Panc1 (cell line): Measurements from ENCODE around the gene TKT. TPM values are rescaled to one million over a fixed set of nuclear protein-coding genes. Genes with fewer than 3 reads are reported as not detected.

ENCODE experiments used
- ATAC-seq: fragments of 200-7000 bp; cut with Tn5 transposase; 2 replicates; pipeline ENCODE4 v1.9.1; 2020; ENCODE audit warnings: mild to moderate bottlenecking, moderate library complexity
- BruUV-seq: library from RNA; stranded (reverse); fragments of 400-500 nt; replicated peaks from 2 replicates; lab custom pipeline; 2021; lab: Mats Ljungman, UMichigan
- CTCF ChIA-PET: fragments of 300-600 bp; sonication (Branson Sonifier 250); formaldehyde crosslinking; loops from one replicate; lab custom pipeline; 2022; ENCODE audit warnings: antibody characterized with exemption; lab: Charles Lee
- POLR2A ChIA-PET: fragments of 300-600 bp; sonication (Branson Sonifier 250); formaldehyde crosslinking; loops from one replicate; lab custom pipeline; 2022; ENCODE audit warnings: antibody characterized with exemption; lab: Charles Lee
- DNase-seq: peaks from one replicate; pipeline ENCODE4 v3.0.0-alpha.2; 2010; ENCODE audit warnings: low read depth, low spot score
- H3K27ac ChIP-seq: 2 replicates; pipeline ENCODE4 v1.5.1; 2011; ENCODE audit warnings: mild to moderate bottlenecking, low read length, inconsistent platforms
- H3K27me3 ChIP-seq: fragments of 200-500 bp; sonication (Bioruptor generic); 2 replicates; pipeline ENCODE4 v1.6.0; 2014; ENCODE audit warnings: low read length, inconsistent platforms; ENCODE audit not compliant: control insufficient read depth, insufficient read depth
- H3K36me3 ChIP-seq: fragments of 200-500 bp; sonication (Bioruptor generic); 2 replicates; pipeline ENCODE4 v1.5.1; 2014; ENCODE audit warnings: inconsistent platforms, mild to moderate bottlenecking, low read length, moderate library complexity; ENCODE audit not compliant: control insufficient read depth, insufficient read depth
- H3K4me1 ChIP-seq: 2 replicates; pipeline ENCODE4 v1.5.1; 2011; ENCODE audit warnings: inconsistent platforms, mild to moderate bottlenecking, low read length, moderate library complexity; ENCODE audit not compliant: control insufficient read depth, insufficient read depth
- H3K4me3 ChIP-seq, 2 experiments: 2 replicates each; pipeline ENCODE4 v1.5.1; 2011 to 2012; ENCODE audit warnings: low read depth in 2 of 2, low read length in 2 of 2, mild to moderate bottlenecking in 2 of 2, inconsistent platforms in 1 of 2, moderate library complexity in 1 of 2
- H3K9me3 ChIP-seq: fragments of 200-500 bp; sonication (Bioruptor generic); 2 replicates; pipeline ENCODE4 v1.5.1; 2014; ENCODE audit warnings: low read depth, mild to moderate bottlenecking, inconsistent platforms, low read length, moderate library complexity; ENCODE audit not compliant: control insufficient read depth, insufficient read depth
- POLR2AphosphoS5 ChIP-seq: IDR thresholded peaks from 2 replicates; pipeline ENCODE4 v1.6.1; 2012; ENCODE audit warnings: mild to moderate bottlenecking, low read depth, low read length, moderate library complexity
- SIN3A ChIP-seq: IDR thresholded peaks from 2 replicates; pipeline ENCODE4 v1.6.1; 2012; ENCODE audit warnings: low read depth, mild to moderate bottlenecking, low read length, moderate library complexity, borderline replicate concordance; ENCODE audit not compliant: insufficient read depth
- TCF7L2 ChIP-seq: IDR thresholded peaks from 2 replicates; pipeline ENCODE4 v1.6.1; 2011; ENCODE audit warnings: mild to moderate bottlenecking, low read depth, low read length, inconsistent platforms
- in situ Hi-C: cut with HindIII; loops from 2 replicates; pipeline ENCODE4 v1.10.0; 2016; ENCODE audit warnings: low sequenced_read_pairs, low pct_unique_long_range_greater_than_20kb
- intact Hi-C: fragments of 100-400 bp; cut with micrococcal nuclease; formaldehyde crosslinking; loops from one replicate; pipeline ENCODE4 v1.10.0; 2022; ENCODE audit not compliant: unreplicated experiment
- total RNA-seq: library from RNA; stranded (reverse); gene quantifications from one replicate; pipeline ENCODE4 v1.2.1, GENCODE V29; 2021; ENCODE audit not compliant: unreplicated experiment
- TF ChIP-seq, protein P1 (sequence below): fragments of 450-650 bp; IDR thresholded peaks from 2 replicates; pipeline ENCODE4 v1.5.1; 2017; ENCODE audit warnings: mild to moderate bottlenecking
- TF ChIP-seq, protein P2 (sequence below), 2 experiments: IDR thresholded peaks; 2 replicates each; pipeline ENCODE4 v1.6.1; 2011 to 2012; ENCODE audit warnings: low read depth in 2 of 2, control low read depth in 1 of 2, low read length in 1 of 2, mild to moderate bottlenecking in 1 of 2, moderate library complexity in 1 of 2; ENCODE audit not compliant: insufficient read depth in 1 of 2

The TKT gene
- total RNA-seq, 1 experiment from 2014 or later = 338 TPM

DNA sequence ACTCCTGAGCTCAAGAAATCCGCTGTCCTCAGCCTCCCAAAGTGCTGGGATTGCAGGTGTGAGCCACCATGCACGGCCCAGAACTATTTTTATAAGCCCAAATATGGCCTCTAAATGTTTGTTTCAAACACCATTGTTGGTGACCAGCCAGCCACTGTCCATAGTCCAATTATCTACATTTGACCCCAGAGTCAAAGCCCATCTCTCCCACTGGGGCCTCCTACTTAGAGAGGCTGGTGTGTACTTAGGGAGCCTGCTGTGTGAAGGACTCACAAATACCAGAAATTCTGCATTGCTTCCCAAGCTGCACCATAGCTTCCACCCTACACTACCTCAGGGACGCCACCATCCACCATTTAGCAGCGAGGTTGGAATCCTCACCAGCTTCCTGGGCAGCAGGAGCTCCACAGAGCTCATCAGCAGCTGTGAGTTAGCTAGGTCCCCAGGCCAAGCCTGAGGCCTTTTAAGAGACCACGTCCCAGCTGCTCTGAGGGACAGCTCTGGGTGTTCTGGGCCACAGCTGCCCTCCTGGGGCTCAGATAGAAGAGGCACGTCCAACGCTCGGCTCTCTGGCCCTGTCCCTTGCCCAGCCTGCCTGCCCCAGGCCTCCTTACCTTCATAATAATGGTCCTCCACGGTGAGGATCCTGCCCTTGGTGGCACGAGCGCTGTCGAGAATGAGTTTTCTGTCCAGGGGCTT, 29.5 kb downstream of the TKT start:
- POLR2A ChIA-PET = no interaction called here
- in situ Hi-C loops (no loop called here), intact Hi-C loops (no loop called here)
- Histone ChIP-seq H3K27ac (no peak overlapping the region), H3K4me1 (no peaks in the 10 kb centered on the region), H3K27me3 (no peaks in the 10 kb centered on the region), H3K36me3 (peaks cover 12% of the 10 kb centered on the region), H3K4me3 (no peak overlapping the region), H3K9me3 (no peaks in the 10 kb centered on the region)
- BruUV-seq = no TSS peak
- TF ChIP-seq, protein P1, sequence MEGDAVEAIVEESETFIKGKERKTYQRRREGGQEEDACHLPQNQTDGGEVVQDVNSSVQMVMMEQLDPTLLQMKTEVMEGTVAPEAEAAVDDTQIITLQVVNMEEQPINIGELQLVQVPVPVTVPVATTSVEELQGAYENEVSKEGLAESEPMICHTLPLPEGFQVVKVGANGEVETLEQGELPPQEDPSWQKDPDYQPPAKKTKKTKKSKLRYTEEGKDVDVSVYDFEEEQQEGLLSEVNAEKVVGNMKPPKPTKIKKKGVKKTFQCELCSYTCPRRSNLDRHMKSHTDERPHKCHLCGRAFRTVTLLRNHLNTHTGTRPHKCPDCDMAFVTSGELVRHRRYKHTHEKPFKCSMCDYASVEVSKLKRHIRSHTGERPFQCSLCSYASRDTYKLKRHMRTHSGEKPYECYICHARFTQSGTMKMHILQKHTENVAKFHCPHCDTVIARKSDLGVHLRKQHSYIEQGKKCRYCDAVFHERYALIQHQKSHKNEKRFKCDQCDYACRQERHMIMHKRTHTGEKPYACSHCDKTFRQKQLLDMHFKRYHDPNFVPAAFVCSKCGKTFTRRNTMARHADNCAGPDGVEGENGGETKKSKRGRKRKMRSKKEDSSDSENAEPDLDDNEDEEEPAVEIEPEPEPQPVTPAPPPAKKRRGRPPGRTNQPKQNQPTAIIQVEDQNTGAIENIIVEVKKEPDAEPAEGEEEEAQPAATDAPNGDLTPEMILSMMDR = no peak
- TF ChIP-seq, protein P2, sequence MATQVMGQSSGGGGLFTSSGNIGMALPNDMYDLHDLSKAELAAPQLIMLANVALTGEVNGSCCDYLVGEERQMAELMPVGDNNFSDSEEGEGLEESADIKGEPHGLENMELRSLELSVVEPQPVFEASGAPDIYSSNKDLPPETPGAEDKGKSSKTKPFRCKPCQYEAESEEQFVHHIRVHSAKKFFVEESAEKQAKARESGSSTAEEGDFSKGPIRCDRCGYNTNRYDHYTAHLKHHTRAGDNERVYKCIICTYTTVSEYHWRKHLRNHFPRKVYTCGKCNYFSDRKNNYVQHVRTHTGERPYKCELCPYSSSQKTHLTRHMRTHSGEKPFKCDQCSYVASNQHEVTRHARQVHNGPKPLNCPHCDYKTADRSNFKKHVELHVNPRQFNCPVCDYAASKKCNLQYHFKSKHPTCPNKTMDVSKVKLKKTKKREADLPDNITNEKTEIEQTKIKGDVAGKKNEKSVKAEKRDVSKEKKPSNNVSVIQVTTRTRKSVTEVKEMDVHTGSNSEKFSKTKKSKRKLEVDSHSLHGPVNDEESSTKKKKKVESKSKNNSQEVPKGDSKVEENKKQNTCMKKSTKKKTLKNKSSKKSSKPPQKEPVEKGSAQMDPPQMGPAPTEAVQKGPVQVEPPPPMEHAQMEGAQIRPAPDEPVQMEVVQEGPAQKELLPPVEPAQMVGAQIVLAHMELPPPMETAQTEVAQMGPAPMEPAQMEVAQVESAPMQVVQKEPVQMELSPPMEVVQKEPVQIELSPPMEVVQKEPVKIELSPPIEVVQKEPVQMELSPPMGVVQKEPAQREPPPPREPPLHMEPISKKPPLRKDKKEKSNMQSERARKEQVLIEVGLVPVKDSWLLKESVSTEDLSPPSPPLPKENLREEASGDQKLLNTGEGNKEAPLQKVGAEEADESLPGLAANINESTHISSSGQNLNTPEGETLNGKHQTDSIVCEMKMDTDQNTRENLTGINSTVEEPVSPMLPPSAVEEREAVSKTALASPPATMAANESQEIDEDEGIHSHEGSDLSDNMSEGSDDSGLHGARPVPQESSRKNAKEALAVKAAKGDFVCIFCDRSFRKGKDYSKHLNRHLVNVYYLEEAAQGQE (IDR thresholded peaks at IDR 0.05; ENCODE audit: insufficient read depth in 1 of 2, low read depth in 2 of 2, low read length in 1 of 2) = no peak
- TF ChIP-seq POLR2AphosphoS5 (no peak), SIN3A (no peak), TCF7L2 (no peak)
- ATAC-seq (no peak), DNase-seq (no peak)
- CTCF ChIA-PET = no interaction called here

DNA sequence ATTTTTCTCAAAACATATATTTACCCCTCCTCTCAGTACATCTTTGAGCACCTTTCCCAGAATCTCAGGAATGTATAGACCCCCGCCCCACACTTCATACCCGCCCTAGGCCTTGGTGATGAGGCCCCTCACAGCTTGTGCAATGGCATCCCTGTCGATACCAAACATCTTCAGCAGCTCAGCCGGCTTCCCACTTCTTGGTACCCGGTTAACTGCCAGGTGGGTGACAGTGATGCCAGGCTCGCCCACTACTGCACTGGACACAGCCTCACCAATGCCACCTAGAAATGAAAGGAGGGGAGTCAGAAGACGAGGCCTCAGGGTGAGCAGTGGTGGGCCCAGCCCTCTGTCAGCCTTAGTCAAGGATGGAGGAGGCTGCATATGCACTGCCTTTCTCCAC, 30.2 kb downstream of the TKT start:
- ATAC-seq (no peak), DNase-seq (no peak)
- Histone ChIP-seq H3K27ac (no peak overlapping the region), H3K9me3 (no peaks in the 10 kb centered on the region), H3K27me3 (no peaks in the 10 kb centered on the region), H3K36me3 (peaks cover 12% of the 10 kb centered on the region), H3K4me1 (no peaks in the 10 kb centered on the region), H3K4me3 (no peak overlapping the region)
- POLR2A ChIA-PET = no interaction called here
- CTCF ChIA-PET = no interaction called here
- no TSS peak for BruUV-seq
- in situ Hi-C loops = no loop called here
- intact Hi-C loops = no loop called here
- no peak for TF ChIP-seq POLR2AphosphoS5
- TF ChIP-seq SIN3A = no peak
- TF ChIP-seq, protein P2 (IDR thresholded peaks at IDR 0.05; ENCODE audit: insufficient read depth in 1 of 2, low read depth in 2 of 2, low read length in 1 of 2) = no peak
- no peak for TF ChIP-seq TCF7L2
- TF ChIP-seq, protein P1 = no peak
